Neural progenitor cell (in vitro differentiated cells): ENCODE measurements around the gene RNASE7. TPM values are rescaled to one million over a fixed set of nuclear protein-coding genes. Genes with fewer than 3 reads are reported as not detected.

Experiments
- DNase-seq: peaks from one replicate; pipeline ENCODE4 v3.0.0-alpha.2; 2016; ENCODE audit warnings: low spot score
- H2AFZ ChIP-seq: fragments of 200-600 bp; sonication (generic); replicated peaks from 2 replicates; pipeline ENCODE4 v1.6.1; 2016; ENCODE audit warnings: antibody characterized with exemption
- H3F3A ChIP-seq: fragments of 200-600 bp; sonication (generic); 2 replicates; pipeline ENCODE4 v1.6.1; 2016; ENCODE audit warnings: antibody characterized with exemption, low read depth
- H3K27ac ChIP-seq: fragments of 200-600 bp; sonication (generic); 2 replicates; pipeline ENCODE4 v1.5.1; 2016; ENCODE audit warnings: mild to moderate bottlenecking
- H3K27me3 ChIP-seq: fragments of 200-600 bp; sonication (generic); 2 replicates; pipeline ENCODE4 v1.6.1; 2016; ENCODE audit warnings: mild to moderate bottlenecking, moderate library complexity
- H3K36me3 ChIP-seq: fragments of 200-600 bp; sonication (generic); 2 replicates; pipeline ENCODE4 v1.5.1; 2016
- H3K4me1 ChIP-seq: fragments of 200-600 bp; sonication (generic); 2 replicates; pipeline ENCODE4 v1.6.1; 2016; ENCODE audit warnings: mixed run types
- H3K4me2 ChIP-seq: fragments of 200-600 bp; sonication (generic); 2 replicates; pipeline ENCODE4 v1.6.1; 2016
- H3K4me3 ChIP-seq: fragments of 200-600 bp; sonication (generic); 2 replicates; pipeline ENCODE4 v1.5.1; 2016
- H3K79me2 ChIP-seq: fragments of 200-600 bp; sonication (generic); 2 replicates; pipeline ENCODE4 v1.6.1; 2016; ENCODE audit warnings: low read depth
- H3K9ac ChIP-seq: fragments of 200-600 bp; sonication (generic); 2 replicates; pipeline ENCODE4 v1.6.1; 2016
- H3K9me3 ChIP-seq: fragments of 200-600 bp; sonication (generic); 2 replicates; pipeline ENCODE4 v1.5.1; 2016; ENCODE audit warnings: low read depth
- H4K20me1 ChIP-seq: fragments of 200-600 bp; sonication (generic); 2 replicates; pipeline ENCODE4 v1.6.1; 2016; ENCODE audit warnings: low read depth
- H3K27ac Mint-ChIP-seq: 3 replicates; pipeline ENCODE4 v1.8.0; 2021; ENCODE audit warnings: mixed read lengths
- H3K27me3 Mint-ChIP-seq: 2 replicates; pipeline ENCODE4 v1.8.0; 2022; ENCODE audit warnings: low read depth, mild to moderate bottlenecking, inconsistent platforms, moderate library complexity, mixed read lengths; ENCODE audit not compliant: insufficient read depth
- H3K36me3 Mint-ChIP-seq: 3 replicates; pipeline ENCODE4 v1.8.0; 2021; ENCODE audit warnings: mixed read lengths
- H3K4me1 Mint-ChIP-seq: 3 replicates; pipeline ENCODE4 v1.8.0; 2021; ENCODE audit warnings: mixed read lengths
- H3K4me3 Mint-ChIP-seq: 3 replicates; pipeline ENCODE4 v1.8.0; 2021; ENCODE audit warnings: mild to moderate bottlenecking, moderate library complexity, mixed read lengths
- H3K9me3 Mint-ChIP-seq: 3 replicates; pipeline ENCODE4 v1.8.0; 2020; ENCODE audit warnings: mixed read lengths
- EZH2 ChIP-seq: fragments of 200-600 bp; sonication (generic); IDR thresholded peaks from 2 replicates; pipeline ENCODE4 v1.6.1; 2017; ENCODE audit warnings: antibody characterized with exemption, mild to moderate bottlenecking, moderate library complexity
- EZH2phosphoT487 ChIP-seq: fragments of 200-600 bp; sonication (generic); IDR thresholded peaks from 2 replicates; pipeline ENCODE4 v1.6.1; 2017; ENCODE audit warnings: antibody characterized with exemption
- total RNA-seq: library from RNA; depleted of rRNA; stranded (reverse); fragments of >200 nt; gene quantifications from 2 replicates; pipeline ENCODE4 v1.2.3, GENCODE V29; 2015; ENCODE audit warnings: low replicate concordance
- TF ChIP-seq, protein P1 (sequence below): fragments of 200-600 bp; sonication (generic); IDR thresholded peaks from 2 replicates; pipeline ENCODE4 v1.5.1; 2017; ENCODE audit warnings: antibody characterized with exemption, mild to moderate bottlenecking

RNASE7 gene
- total RNA-seq, 1 donor from 2014 or later = not detected

DNA sequence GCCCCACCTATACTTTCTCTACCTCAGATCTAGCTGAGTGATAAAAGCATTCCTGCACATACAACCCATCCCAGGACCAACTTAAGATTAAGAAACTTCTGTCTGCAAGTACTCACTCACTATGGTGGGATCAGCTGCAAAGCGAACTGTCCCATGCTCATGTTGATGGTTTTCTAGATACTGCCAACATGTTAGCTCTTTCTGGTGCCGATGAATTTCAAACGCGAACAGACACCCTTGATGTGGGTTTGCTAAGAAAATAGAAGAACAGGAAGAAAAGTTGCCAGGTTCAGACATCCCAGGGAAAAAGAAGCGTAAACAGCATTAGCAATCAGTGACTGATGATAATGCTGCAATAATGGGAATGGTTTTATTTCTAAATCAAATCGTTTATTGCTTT lies 44.6 kb upstream of the RNASE7 start:
- Histone ChIP-seq H3K79me2 (peaks cover 2% of the 10 kb centered on the region), H3F3A (peaks cover 11% of the 10 kb centered on the region), H3K9me3 (no peaks in the 10 kb centered on the region), H3K36me3 (no peaks in the 10 kb centered on the region), H3K4me3 (no peak overlapping the region), H3K4me2 (no peak overlapping the region), H3K27ac (no peak overlapping the region), H2AFZ (no peak overlapping the region), H3K27me3 (no peaks in the 10 kb centered on the region), H3K4me1 (peaks cover 2% of the 10 kb centered on the region), H4K20me1 (no peaks in the 10 kb centered on the region), H3K9ac (no peak overlapping the region)
- Mint-ChIP-seq H3K27ac (no peak overlapping the region), H3K4me1 (peaks cover 17% of the 10 kb centered on the region), H3K9me3 (no peaks in the 10 kb centered on the region), H3K36me3 (peaks cover 23% of the 10 kb centered on the region), H3K4me3 (no peak overlapping the region), H3K27me3 (no peaks in the 10 kb centered on the region)
- DNase-seq = no peak
- TF ChIP-seq EZH2 = no peak

DNA sequence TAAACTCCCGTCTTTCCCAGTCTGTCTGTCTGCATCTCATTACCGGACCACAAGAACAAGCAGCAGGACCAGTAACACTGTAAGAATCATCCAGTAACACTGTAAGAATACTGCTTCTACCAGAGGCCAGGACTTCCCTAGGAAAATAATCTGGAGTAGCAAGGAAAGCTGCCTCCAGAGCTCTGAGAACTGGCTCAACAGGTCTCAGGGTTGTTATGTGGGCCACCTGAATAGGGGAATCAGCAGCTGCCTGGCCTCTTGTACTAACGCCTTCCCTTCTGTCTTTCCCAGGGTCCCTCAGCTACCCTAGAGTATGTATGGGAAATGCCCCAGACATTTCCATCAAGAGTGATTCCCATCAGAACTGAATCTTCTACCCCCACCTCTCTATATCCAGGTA lies 44.0 kb upstream of the RNASE7 start:
- H3K4me1 ChIP-seq = peaks cover 2% of the 10 kb centered on the region
- no peaks in the 10 kb centered on the region for H3K9me3 ChIP-seq
- H3K27me3 ChIP-seq = no peaks in the 10 kb centered on the region
- H4K20me1 ChIP-seq = no peaks in the 10 kb centered on the region
- H3K9ac ChIP-seq = no peak overlapping the region
- no peak overlapping the region for H2AFZ ChIP-seq
- TF ChIP-seq, protein P1, sequence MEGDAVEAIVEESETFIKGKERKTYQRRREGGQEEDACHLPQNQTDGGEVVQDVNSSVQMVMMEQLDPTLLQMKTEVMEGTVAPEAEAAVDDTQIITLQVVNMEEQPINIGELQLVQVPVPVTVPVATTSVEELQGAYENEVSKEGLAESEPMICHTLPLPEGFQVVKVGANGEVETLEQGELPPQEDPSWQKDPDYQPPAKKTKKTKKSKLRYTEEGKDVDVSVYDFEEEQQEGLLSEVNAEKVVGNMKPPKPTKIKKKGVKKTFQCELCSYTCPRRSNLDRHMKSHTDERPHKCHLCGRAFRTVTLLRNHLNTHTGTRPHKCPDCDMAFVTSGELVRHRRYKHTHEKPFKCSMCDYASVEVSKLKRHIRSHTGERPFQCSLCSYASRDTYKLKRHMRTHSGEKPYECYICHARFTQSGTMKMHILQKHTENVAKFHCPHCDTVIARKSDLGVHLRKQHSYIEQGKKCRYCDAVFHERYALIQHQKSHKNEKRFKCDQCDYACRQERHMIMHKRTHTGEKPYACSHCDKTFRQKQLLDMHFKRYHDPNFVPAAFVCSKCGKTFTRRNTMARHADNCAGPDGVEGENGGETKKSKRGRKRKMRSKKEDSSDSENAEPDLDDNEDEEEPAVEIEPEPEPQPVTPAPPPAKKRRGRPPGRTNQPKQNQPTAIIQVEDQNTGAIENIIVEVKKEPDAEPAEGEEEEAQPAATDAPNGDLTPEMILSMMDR = no peak
- H3K27ac Mint-ChIP-seq = no peak overlapping the region
- DNase-seq = no peak
- H3F3A ChIP-seq = peaks cover 11% of the 10 kb centered on the region
- H3K36me3 Mint-ChIP-seq = peaks cover 21% of the 10 kb centered on the region
- H3K36me3 ChIP-seq = no peaks in the 10 kb centered on the region
- H3K9me3 Mint-ChIP-seq = no peaks in the 10 kb centered on the region
- no peak overlapping the region for H3K27ac ChIP-seq
- H3K4me2 ChIP-seq = no peak overlapping the region
- no peaks in the 10 kb centered on the region for H3K27me3 Mint-ChIP-seq
- no peak overlapping the region for H3K4me3 Mint-ChIP-seq
- no peak overlapping the region for H3K4me3 ChIP-seq
- peaks cover 17% of the 10 kb centered on the region for H3K4me1 Mint-ChIP-seq
- H3K79me2 ChIP-seq = no peaks in the 10 kb centered on the region

DNA sequence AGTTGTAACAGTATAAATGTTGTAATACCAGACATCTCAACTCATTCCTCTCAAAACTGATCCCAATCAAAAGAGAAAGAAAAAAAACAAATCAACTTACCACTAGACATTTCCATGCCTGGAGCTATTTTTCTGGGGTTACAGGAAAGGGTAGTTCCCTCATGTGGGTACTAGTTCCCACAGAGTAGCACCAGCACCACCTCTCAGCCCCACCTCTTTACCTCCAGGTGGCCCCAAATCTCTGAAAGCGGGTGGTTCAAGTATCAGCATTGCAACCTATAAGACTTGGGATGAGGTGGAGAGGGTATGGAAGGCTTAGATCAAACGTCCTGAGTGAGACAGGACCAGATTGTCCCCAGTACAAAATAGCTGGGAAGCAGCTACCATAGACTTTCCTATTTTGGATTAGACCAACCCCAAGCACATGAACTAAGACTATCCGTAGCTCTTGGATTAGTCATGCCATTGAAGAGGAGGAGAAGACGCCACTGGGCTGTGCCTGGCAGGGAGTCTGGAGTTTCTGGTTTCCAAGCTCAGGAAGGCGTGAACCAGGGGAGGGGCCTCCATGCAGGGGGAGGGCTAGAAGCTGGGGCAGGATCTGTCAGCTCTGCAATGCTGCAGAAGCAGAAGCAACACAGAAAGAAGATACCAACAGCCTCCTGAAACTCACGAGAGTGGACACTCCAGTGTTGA lies 43.3 kb upstream of the RNASE7 start, which contains the start of gene SLC39A2:
SLC39A2 (plus strand) TSS at position 620 of the 693 bp plus-strand sequence. CDS start 154 bp downstream, outside the sequence.
- Mint-ChIP-seq H3K36me3 (peaks cover 19% of the 10 kb centered on the region), H3K27ac (peak within 1 kb of the TSS; percentile 21), H3K4me1 (peaks cover 17% of the 10 kb centered on the region), H3K27me3 (no peaks in the 10 kb centered on the region), H3K4me3 (no peak within 1 kb of the TSS), H3K9me3 (no peaks in the 10 kb centered on the region)
- Histone ChIP-seq H3K27me3 (no peaks in the 10 kb centered on the region), H3K9ac (no peak within 1 kb of the TSS), H3F3A (peaks cover 11% of the 10 kb centered on the region), H3K79me2 (no peaks in the 10 kb centered on the region), H3K9me3 (no peaks in the 10 kb centered on the region), H2AFZ (no peak within 1 kb of the TSS), H3K36me3 (no peaks in the 10 kb centered on the region), H3K4me3 (no peak within 1 kb of the TSS), H3K4me1 (peaks cover 2% of the 10 kb centered on the region), H3K4me2 (no peak within 1 kb of the TSS), H4K20me1 (no peaks in the 10 kb centered on the region), H3K27ac (no peak within 1 kb of the TSS)
- no peak for TF ChIP-seq EZH2
- TF ChIP-seq EZH2phosphoT487 = no peak
- TF ChIP-seq, protein P1 = no peak
- DNase-seq = peak; percentile 59

DNA sequence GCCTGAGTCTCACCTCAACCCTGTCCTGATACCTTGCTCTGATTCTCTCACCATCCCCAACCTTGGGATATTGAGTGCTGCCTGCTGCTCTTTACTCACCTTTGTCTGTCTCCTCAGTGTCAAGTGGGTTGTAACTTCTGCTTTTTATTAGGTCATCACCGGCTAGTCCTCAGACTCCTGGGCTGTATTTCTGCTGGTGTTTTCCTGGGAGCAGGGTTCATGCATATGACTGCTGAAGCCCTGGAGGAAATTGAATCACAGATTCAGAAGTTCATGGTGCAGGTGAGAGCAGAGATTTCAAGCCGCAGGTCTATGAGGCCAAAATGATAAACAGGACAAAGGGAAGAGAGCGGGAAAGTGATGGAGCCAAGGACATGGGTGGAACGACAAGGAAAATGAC lies 42.6 kb upstream of the RNASE7 start:
- H3K9ac ChIP-seq = no peak overlapping the region
- peaks cover 15% of the 10 kb centered on the region for H3K36me3 Mint-ChIP-seq
- peaks cover 2% of the 10 kb centered on the region for H3K4me1 ChIP-seq
- H3F3A ChIP-seq = peaks cover 11% of the 10 kb centered on the region
- H2AFZ ChIP-seq = no peak overlapping the region
- no peak overlapping the region for H3K4me3 Mint-ChIP-seq
- H3K9me3 Mint-ChIP-seq = no peaks in the 10 kb centered on the region
- H3K9me3 ChIP-seq = no peaks in the 10 kb centered on the region
- H3K4me2 ChIP-seq = no peak overlapping the region
- H4K20me1 ChIP-seq = no peaks in the 10 kb centered on the region
- no peaks in the 10 kb centered on the region for H3K27me3 Mint-ChIP-seq
- TF ChIP-seq, protein P1 = no peak
- H3K4me3 ChIP-seq = no peak overlapping the region
- H3K4me1 Mint-ChIP-seq = peaks cover 17% of the 10 kb centered on the region
- no peak overlapping the region for H3K27ac ChIP-seq
- no peaks in the 10 kb centered on the region for H3K27me3 ChIP-seq
- H3K36me3 ChIP-seq = no peaks in the 10 kb centered on the region
- H3K27ac Mint-ChIP-seq = peak overlapping the region; percentile 21
- no peak for DNase-seq
- no peaks in the 10 kb centered on the region for H3K79me2 ChIP-seq
